ENCODE data around the gene GRIK3.

Gene GRIK3

GRCh38 chr1:36831186-36831810, 203.0 kb downstream of the GRIK3 start:
- no peak for DNase-seq (ENCODE audit: low read depth)
- in situ Hi-C loops (cut with HindIII; ENCODE audit: low sequenced_read_pairs), result no loop called here
- no peak for TF ChIP-seq CTCF (IDR thresholded peaks at IDR 0.05; ENCODE audit: low read depth, low read length, missing control alignments)
- no peak overlapping the region for H3K4me3 ChIP-seq (ENCODE audit: low read depth, low read length)

GRCh38 chr1:36829961-36830360, 204.4 kb downstream of the GRIK3 start:
- in situ Hi-C loops (cut with HindIII; ENCODE audit: low sequenced_read_pairs), result no loop called here
- TF ChIP-seq CTCF (IDR thresholded peaks at IDR 0.05; ENCODE audit: low read depth, low read length, missing control alignments), result no peak
- H3K4me3 ChIP-seq (ENCODE audit: low read depth, low read length), result no peak overlapping the region
- no peak for DNase-seq (ENCODE audit: low read depth)

DNA sequence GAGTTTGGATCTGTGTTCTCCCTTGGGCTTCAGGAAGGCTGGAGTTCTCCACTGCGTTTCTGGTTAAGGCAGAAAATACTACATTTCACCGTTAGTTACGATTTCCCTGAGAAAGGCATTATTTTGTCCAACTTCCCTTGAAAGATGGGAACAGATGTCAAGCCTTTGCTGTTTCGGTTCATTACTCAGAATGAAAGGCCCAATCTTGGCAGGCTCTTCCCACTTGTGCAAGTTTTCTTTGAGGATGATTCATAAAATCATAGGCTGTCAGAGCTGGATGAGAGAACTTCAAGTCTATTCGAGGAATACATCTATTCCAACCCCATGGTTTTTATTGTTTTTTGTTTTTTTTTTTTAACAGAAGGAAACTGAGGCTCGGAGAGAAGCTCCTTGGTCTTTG, 205.2 kb downstream of the GRIK3 start:
- no peak for TF ChIP-seq CTCF (IDR thresholded peaks at IDR 0.05; ENCODE audit: low read depth, low read length, missing control alignments)
- DNase-seq (ENCODE audit: low read depth), result no peak
- no peak overlapping the region for H3K4me3 ChIP-seq (ENCODE audit: low read depth, low read length)
- in situ Hi-C loops (cut with HindIII; ENCODE audit: low sequenced_read_pairs), result no loop called here

DNA sequence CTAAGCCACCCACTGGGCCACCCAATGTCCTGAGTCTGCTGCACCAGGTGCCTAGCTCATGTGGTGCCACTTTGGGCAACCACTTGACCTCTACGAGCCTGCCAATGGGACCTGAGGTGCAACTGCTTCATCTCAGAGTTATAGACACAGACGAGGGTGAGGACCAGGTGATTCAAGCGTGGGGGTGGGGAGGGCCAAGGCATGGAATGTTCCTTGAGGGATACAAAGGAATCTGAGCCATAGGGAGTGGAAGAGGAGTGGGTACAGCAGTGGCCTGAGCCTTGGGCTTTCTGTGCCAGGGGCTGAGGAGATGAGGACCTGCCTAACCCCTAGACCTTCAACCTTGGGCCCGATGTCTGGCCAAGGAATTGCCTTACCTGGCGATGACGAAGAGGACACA, 209.1 kb downstream of the GRIK3 start:
- no peak for DNase-seq (ENCODE audit: low read depth)
- H3K4me3 ChIP-seq (ENCODE audit: low read depth, low read length), result no peak overlapping the region
- in situ Hi-C loops (cut with HindIII; ENCODE audit: low sequenced_read_pairs), result no loop called here
- TF ChIP-seq CTCF (IDR thresholded peaks at IDR 0.05; ENCODE audit: low read depth, low read length, missing control alignments), result no peak

GRCh38 chr1:36824390-36824861, 209.9 kb downstream of the GRIK3 start:
- no peak overlapping the region for H3K4me3 ChIP-seq (ENCODE audit: low read depth, low read length)
- TF ChIP-seq CTCF (IDR thresholded peaks at IDR 0.05; ENCODE audit: low read depth, low read length, missing control alignments), result no peak
- no peak for DNase-seq (ENCODE audit: low read depth)
- in situ Hi-C loops (cut with HindIII; ENCODE audit: low sequenced_read_pairs), result no loop called here

DNA sequence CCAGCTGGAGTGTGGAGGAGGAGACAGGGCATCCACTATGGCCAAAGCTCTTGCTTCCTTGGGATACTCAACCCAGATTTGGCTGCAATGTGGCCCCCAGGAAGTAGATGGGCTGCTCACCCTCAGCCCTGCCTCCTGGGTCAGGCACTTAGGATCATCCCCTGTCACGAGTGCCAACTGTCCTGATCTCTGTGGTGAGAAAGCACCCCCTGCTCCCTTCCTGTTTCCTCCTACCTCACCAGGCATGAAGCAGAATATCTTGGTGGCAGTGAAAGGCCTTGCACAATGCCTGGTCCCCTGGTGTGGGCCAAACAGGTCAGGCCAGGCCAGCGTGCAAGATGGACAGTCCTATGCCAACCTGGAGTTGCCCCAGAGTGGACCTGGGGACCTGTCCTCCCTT, 211.7 kb downstream of the GRIK3 start:
- TF ChIP-seq CTCF (IDR thresholded peaks at IDR 0.05; ENCODE audit: low read depth, low read length, missing control alignments), result no peak
- no peak for DNase-seq (ENCODE audit: low read depth)
- in situ Hi-C loops (cut with HindIII; ENCODE audit: low sequenced_read_pairs), result no loop called here
- H3K4me3 ChIP-seq (ENCODE audit: low read depth, low read length), result no peak overlapping the region

Measured in astrocyte of the cerebellum (primary cell).